Choroid plexus epithelial cell (primary cell): ENCODE measurements around the gene OR4Q3.
"Not testable (repeated sequence)": the region's sequence is repeated elsewhere in the genome, so short reads cannot be mapped to it uniquely, and the experiment has no call there.

ENCODE experiments used
- DNase-seq: peaks from one replicate; pipeline ENCODE4 v3.0.0-alpha.2; 2010; ENCODE audit warnings: low read depth
- H3K4me3 ChIP-seq: 2 replicates; pipeline ENCODE4 v1.5.1; 2011; ENCODE audit warnings: low read depth, mild to moderate bottlenecking, control low read depth, low read length, moderate library complexity
- TF ChIP-seq, protein P1 (sequence below): conservative IDR thresholded peaks from 2 replicates; pipeline ENCODE4 v1.5.1; 2011; ENCODE audit warnings: low read depth, mild to moderate bottlenecking, control low read depth, inconsistent platforms, low read length, moderate library complexity

OR4Q3 gene

DNA sequence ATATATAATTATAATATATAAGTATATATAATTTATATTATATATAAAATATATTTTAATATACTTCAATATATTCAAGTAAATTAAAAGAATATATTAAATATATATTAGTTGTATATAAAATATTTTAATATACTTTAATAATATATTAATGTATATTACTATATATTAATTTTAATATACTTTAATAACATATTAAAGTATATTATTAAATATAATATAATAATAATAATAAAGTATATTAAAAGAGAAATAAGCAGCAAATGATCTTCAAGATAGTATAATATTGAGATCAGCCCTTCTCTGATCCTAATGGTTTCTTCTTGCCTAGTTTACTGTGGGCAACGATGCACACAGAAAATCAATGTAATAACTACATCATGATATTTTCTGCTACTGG is 32.2 kb downstream of the OR4Q3 start:
- TF ChIP-seq, protein P1, sequence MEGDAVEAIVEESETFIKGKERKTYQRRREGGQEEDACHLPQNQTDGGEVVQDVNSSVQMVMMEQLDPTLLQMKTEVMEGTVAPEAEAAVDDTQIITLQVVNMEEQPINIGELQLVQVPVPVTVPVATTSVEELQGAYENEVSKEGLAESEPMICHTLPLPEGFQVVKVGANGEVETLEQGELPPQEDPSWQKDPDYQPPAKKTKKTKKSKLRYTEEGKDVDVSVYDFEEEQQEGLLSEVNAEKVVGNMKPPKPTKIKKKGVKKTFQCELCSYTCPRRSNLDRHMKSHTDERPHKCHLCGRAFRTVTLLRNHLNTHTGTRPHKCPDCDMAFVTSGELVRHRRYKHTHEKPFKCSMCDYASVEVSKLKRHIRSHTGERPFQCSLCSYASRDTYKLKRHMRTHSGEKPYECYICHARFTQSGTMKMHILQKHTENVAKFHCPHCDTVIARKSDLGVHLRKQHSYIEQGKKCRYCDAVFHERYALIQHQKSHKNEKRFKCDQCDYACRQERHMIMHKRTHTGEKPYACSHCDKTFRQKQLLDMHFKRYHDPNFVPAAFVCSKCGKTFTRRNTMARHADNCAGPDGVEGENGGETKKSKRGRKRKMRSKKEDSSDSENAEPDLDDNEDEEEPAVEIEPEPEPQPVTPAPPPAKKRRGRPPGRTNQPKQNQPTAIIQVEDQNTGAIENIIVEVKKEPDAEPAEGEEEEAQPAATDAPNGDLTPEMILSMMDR = no peak
- no peak overlapping the region for H3K4me3 ChIP-seq
- no peak for DNase-seq

DNA sequence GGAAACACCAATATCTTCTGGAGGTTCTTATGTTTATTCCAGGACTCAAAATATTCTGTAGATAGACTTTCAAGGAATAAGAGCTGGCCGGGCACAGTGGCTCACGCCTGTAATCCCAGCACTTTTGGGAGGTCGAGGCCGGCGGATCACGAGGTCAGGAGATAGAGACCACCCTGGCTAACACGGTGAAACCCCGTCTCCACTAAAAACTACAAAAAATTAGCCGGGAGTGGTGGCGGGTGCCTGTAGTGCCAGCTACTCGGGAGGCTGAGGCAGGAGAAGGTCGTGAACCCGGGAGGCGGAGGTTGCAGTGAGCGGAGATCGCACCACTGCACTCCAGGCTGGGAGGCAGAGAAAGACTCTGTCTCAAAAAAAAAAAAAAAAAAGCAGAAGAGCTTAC is 42.5 kb downstream of the OR4Q3 start:
- not testable (repeated sequence) for DNase-seq, H3K4me3 ChIP-seq

DNA sequence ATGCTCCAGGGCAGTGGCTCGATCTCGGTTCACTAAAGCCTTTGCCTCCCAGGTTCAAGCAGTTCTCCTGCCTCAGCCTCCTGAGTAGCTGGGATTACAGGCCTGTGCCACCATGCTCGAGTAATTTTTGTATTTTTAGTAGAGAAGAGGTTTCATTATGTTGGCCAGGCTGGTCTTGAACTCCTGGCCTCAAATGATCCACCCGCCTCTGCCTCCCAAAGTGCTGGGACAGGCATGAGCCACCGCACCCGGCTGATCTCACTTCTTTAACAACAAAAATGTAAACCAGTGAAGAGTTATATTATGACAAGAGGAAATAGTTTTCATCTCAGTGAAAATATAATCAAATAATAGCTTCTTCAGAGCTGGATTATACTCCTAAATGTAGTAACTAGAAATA is 43.9 kb downstream of the OR4Q3 start:
- not testable (repeated sequence) for H3K4me3 ChIP-seq, DNase-seq

DNA sequence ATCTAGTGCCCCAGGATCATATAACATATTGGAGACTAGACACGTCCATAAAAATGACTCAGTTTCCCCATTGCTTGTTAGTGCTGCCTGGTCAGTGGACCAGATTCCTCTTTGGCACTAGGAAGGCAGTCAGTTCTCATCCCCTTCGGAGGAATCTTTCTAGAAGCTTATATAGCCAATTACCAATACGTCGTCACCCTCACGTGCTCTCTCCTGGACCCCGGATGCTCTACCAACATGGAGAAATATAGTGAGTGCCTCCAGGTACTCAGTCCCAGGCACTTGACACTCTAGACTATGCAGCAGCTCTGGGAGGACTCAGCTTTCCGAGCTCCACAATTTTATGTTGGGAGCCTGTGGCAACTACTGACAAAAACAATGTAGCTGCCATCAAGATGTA is 44.8 kb downstream of the OR4Q3 start:
- DNase-seq, H3K4me3 ChIP-seq: not testable (repeated sequence)

DNA sequence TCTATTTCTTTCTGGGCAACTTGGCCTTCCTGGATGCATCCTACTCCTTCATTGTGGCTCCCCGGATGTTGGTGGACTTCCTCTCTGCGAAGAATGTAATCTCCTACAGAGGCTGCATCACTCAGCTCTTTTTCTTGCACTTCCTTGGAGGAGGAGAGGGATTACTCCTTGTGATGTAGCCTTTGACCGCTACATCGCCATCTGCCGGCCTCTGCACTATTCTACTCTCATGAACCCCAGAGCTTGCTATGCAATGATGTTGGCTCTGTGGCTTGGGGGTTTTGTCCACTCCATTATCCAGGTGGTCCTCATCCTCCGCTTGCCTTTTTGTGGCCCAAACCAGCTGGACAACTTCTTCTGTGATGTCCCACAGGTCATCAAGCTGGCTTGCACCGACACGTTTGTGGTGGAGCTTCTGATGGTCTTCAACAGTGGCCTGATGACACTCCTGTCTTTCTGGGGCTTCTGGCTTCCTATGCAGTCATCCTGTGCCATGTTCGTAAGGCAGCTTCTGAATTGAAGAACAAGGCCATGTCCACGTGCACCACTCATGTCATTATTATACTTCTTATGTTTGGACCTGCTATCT is 53.2 kb downstream of the OR4Q3 start:
- not testable (repeated sequence) for H3K4me3 ChIP-seq

More for the DNA sequence above, 53.2 kb downstream of the OR4Q3 start:
- not testable (repeated sequence) for DNase-seq
